Astrocyte (in vitro differentiated cells and primary cell): ENCODE results near the gene EIF3L. TPM values are rescaled to one million over a fixed set of nuclear protein-coding genes. Genes with fewer than 3 reads are reported as not detected.
A peak's percentile ranks its signal among the peaks of the same experiment; 100 is the strongest.

Experiments
- DNase-seq: peaks from one replicate; pipeline ENCODE4 v3.0.0-alpha.2; 2010; ENCODE audit warnings: low read depth
- FAIRE-seq: peaks from 2 replicates; lab custom pipeline; 2011; peaks lifted over from hg19 to GRCh38; lab: Jason Lieb, UNC
- H2AFZ ChIP-seq: 2 replicates; pipeline ENCODE4 v1.6.0; 2012; ENCODE audit warnings: low read depth, low read length, inconsistent platforms
- H3K27ac ChIP-seq: 2 replicates; pipeline ENCODE4 v1.5.1; 2011; ENCODE audit warnings: low read depth, low read length, inconsistent platforms
- H3K27me3 ChIP-seq: 2 replicates; pipeline ENCODE4 v1.6.0; 2011; ENCODE audit warnings: low read length, inconsistent platforms; ENCODE audit not compliant: insufficient read depth
- H3K36me3 ChIP-seq: 2 replicates; pipeline ENCODE4 v1.5.1; 2011; ENCODE audit warnings: low read length, inconsistent platforms; ENCODE audit not compliant: insufficient read depth
- H3K4me1 ChIP-seq: 2 replicates; pipeline ENCODE4 v1.5.1; 2011; ENCODE audit warnings: low read length, inconsistent platforms; ENCODE audit not compliant: insufficient read depth
- H3K4me2 ChIP-seq: 2 replicates; pipeline ENCODE4 v1.6.0; 2012; ENCODE audit warnings: low read length, inconsistent platforms
- H3K4me3 ChIP-seq: 2 replicates; pipeline ENCODE4 v1.5.1; 2011; ENCODE audit warnings: low read depth, mild to moderate bottlenecking, low read length, inconsistent platforms; ENCODE audit not compliant: insufficient read depth
- H3K79me2 ChIP-seq: 2 replicates; pipeline ENCODE4 v1.6.0; 2012; ENCODE audit warnings: mild to moderate bottlenecking, low read length, inconsistent platforms; ENCODE audit not compliant: insufficient read depth
- H3K9ac ChIP-seq: 2 replicates; pipeline ENCODE4 v1.6.0; 2012; ENCODE audit warnings: mild to moderate bottlenecking, low read length, inconsistent platforms
- H3K9me3 ChIP-seq: 2 replicates; pipeline ENCODE4 v1.5.1; 2012; ENCODE audit warnings: low read depth, mild to moderate bottlenecking, low read length, inconsistent platforms; ENCODE audit not compliant: insufficient read depth
- H4K20me1 ChIP-seq: 2 replicates; pipeline ENCODE4 v1.6.0; 2012; ENCODE audit warnings: low read length, inconsistent platforms; ENCODE audit not compliant: insufficient read depth
- H3K27ac Mint-ChIP-seq: one replicate; pipeline ENCODE4 v1.8.0; 2021; ENCODE audit warnings: mild to moderate bottlenecking, mixed read lengths; ENCODE audit not compliant: unreplicated experiment
- H3K27me3 Mint-ChIP-seq: one replicate; pipeline ENCODE4 v1.8.0; 2021; ENCODE audit warnings: low read depth, mixed read lengths; ENCODE audit not compliant: unreplicated experiment
- H3K36me3 Mint-ChIP-seq: one replicate; pipeline ENCODE4 v1.8.0; 2021; ENCODE audit warnings: low read depth, mixed read lengths; ENCODE audit not compliant: unreplicated experiment
- H3K4me1 Mint-ChIP-seq: one replicate; pipeline ENCODE4 v1.8.0; 2021; ENCODE audit warnings: low read depth, mixed read lengths; ENCODE audit not compliant: unreplicated experiment
- H3K4me3 Mint-ChIP-seq: one replicate; pipeline ENCODE4 v1.8.0; 2021; ENCODE audit warnings: mild to moderate bottlenecking, moderate library complexity, mixed read lengths; ENCODE audit not compliant: unreplicated experiment
- H3K9me3 Mint-ChIP-seq: one replicate; pipeline ENCODE4 v1.8.0; 2021; ENCODE audit warnings: mild to moderate bottlenecking, mixed read lengths; ENCODE audit not compliant: unreplicated experiment
- EZH2 ChIP-seq: IDR thresholded peaks from 2 replicates; pipeline ENCODE4 v1.6.1; 2012; ENCODE audit warnings: mild to moderate bottlenecking, low read length, inconsistent platforms; ENCODE audit not compliant: insufficient read depth
- total RNA-seq: library from RNA; stranded (reverse); gene quantifications from 2 replicates; pipeline ENCODE4 v1.2.1, GENCODE V29; 2021
- TF ChIP-seq, protein P1 (sequence below): IDR thresholded peaks from 2 replicates; pipeline ENCODE4 v1.5.1; 2011; ENCODE audit warnings: low read depth, mild to moderate bottlenecking, inconsistent platforms, low read length, moderate library complexity; ENCODE audit not compliant: insufficient read depth

EIF3L gene
- total RNA-seq, 1 donor from 2014 or later, result 323 TPM

DNA sequence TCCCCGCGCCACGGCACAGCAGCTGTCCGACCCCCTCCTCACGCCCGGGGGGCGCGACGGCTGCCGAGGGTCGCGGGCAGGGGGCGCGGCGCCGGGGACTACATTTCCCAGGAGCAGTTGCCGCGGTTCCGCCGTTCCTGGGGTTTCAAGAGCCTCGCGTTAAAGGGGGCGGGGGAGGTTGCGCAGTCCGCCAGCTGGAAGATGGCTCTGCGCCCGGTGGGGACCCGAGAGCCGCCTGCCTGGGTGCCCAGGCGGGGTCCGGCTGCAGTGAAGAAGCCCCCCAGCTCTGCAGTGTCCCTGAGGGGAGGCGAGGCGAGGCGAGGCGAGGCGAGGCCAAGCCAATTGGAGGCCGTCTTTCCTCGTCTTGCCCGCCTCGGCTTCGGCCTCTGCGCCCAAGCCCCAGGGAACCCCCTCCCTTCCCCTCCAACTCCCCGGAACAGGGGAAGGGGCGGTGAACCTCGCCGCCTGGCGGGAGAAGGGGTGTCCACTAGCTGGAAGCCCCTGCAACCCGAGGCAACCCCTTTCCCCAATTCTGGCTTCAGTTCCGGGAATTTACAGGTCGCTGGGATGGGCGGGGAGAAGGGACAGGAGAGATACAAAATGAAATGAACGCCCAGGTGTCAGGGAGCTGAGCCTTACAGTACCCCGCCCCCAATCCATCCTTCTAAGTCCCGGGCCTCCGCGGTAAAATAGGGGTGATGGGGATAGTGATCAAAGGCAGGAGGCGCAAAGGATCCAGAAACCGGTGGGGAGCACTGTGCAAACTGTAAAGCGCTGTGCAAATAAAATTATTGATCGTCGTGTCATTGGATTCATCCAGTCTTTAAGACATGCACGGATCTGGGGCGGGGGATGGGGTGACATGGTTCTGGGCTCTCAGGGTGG lies 46.7 kb upstream of the EIF3L start:
- H3K9ac ChIP-seq, result peak overlapping the region; percentile 77
- peak overlapping the region; percentile 81 for H2AFZ ChIP-seq
- H4K20me1 ChIP-seq, result peaks cover 4% of the 10 kb centered on the region
- peak overlapping the region; percentile 47 for H3K27ac Mint-ChIP-seq
- peaks cover 5% of the 10 kb centered on the region for H3K79me2 ChIP-seq
- H3K4me2 ChIP-seq, result peak overlapping the region; percentile 97
- peaks cover 38% of the 10 kb centered on the region for H3K4me1 ChIP-seq
- H3K27me3 Mint-ChIP-seq, result peaks cover 33% of the 10 kb centered on the region
- H3K4me1 Mint-ChIP-seq, result peaks cover 6% of the 10 kb centered on the region
- FAIRE-seq (no peak), DNase-seq (no peak)
- no peak overlapping the region for H3K27ac ChIP-seq
- peak overlapping the region; percentile 58 for H3K4me3 ChIP-seq
- no peaks in the 10 kb centered on the region for H3K9me3 Mint-ChIP-seq
- no peaks in the 10 kb centered on the region for H3K9me3 ChIP-seq
- TF ChIP-seq, protein P1, sequence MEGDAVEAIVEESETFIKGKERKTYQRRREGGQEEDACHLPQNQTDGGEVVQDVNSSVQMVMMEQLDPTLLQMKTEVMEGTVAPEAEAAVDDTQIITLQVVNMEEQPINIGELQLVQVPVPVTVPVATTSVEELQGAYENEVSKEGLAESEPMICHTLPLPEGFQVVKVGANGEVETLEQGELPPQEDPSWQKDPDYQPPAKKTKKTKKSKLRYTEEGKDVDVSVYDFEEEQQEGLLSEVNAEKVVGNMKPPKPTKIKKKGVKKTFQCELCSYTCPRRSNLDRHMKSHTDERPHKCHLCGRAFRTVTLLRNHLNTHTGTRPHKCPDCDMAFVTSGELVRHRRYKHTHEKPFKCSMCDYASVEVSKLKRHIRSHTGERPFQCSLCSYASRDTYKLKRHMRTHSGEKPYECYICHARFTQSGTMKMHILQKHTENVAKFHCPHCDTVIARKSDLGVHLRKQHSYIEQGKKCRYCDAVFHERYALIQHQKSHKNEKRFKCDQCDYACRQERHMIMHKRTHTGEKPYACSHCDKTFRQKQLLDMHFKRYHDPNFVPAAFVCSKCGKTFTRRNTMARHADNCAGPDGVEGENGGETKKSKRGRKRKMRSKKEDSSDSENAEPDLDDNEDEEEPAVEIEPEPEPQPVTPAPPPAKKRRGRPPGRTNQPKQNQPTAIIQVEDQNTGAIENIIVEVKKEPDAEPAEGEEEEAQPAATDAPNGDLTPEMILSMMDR, result no peak
- no peak for TF ChIP-seq EZH2
- no peaks in the 10 kb centered on the region for H3K36me3 Mint-ChIP-seq
- H3K27me3 ChIP-seq, result no peaks in the 10 kb centered on the region
- peak overlapping the region; percentile 84 for H3K4me3 Mint-ChIP-seq
- no peaks in the 10 kb centered on the region for H3K36me3 ChIP-seq

DNA sequence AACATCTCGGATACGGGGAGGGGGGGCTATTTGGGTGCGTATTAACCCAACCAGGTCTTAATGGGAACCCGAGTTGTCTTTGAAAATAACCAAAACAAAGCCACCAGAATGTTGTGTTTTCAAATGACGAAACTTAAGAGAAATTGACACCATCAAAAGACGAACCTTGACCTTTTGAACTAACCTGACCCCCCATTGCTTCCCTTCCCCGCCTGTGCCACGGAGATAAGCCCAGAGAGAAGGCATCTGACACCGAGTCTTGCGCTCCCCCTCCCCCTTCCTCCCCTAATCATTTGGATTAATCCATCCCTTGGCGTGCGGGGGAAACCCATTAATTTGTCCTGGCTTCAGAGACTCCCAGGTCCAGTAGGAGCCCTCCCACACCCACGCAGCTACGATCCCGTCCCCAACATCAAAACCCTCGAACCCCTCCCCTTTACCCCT lies 46.0 kb upstream of the EIF3L start:
- no peaks in the 10 kb centered on the region for H3K9me3 ChIP-seq
- H3K4me3 ChIP-seq, result peak overlapping the region; percentile 58
- no peaks in the 10 kb centered on the region for H3K27me3 ChIP-seq
- TF ChIP-seq, protein P1, result no peak
- TF ChIP-seq EZH2, result no peak
- Mint-ChIP-seq H3K4me3 (peak overlapping the region; percentile 84), H3K9me3 (no peaks in the 10 kb centered on the region), H3K27me3 (peaks cover 26% of the 10 kb centered on the region), H3K36me3 (peaks cover 1% of the 10 kb centered on the region), H3K4me1 (peaks cover 6% of the 10 kb centered on the region), H3K27ac (peak overlapping the region; percentile 47)
- H3K36me3 ChIP-seq, result no peaks in the 10 kb centered on the region
- no peak overlapping the region for H3K27ac ChIP-seq
- FAIRE-seq, result peak; percentile 17
- peaks cover 40% of the 10 kb centered on the region for H3K4me1 ChIP-seq
- peaks cover 4% of the 10 kb centered on the region for H4K20me1 ChIP-seq
- no peak overlapping the region for H3K9ac ChIP-seq
- peak overlapping the region; percentile 81 for H2AFZ ChIP-seq
- peak overlapping the region; percentile 97 for H3K4me2 ChIP-seq
- no peak for DNase-seq
- H3K79me2 ChIP-seq, result peaks cover 5% of the 10 kb centered on the region
